Femur (tissue), 1 donor: Measurements from ENCODE around the gene NMD3.
"Not testable (repeated sequence)": the region's sequence is repeated elsewhere in the genome, so short reads cannot be mapped to it uniquely, and the experiment has no call there.

Source experiments
- DNase-seq: peaks from one replicate; pipeline ENCODE4 v3.0.0-alpha.2; 2017

NMD3 gene

GRCh38 chr3:161233557-161233956 lies 12.4 kb downstream of the NMD3 start:
- no peak for DNase-seq

GRCh38 chr3:161236240-161236639 lies 15.1 kb downstream of the NMD3 start:
- no peak for DNase-seq

GRCh38 chr3:161239700-161240099 lies 18.6 kb downstream of the NMD3 start:
- no peak for DNase-seq

DNA sequence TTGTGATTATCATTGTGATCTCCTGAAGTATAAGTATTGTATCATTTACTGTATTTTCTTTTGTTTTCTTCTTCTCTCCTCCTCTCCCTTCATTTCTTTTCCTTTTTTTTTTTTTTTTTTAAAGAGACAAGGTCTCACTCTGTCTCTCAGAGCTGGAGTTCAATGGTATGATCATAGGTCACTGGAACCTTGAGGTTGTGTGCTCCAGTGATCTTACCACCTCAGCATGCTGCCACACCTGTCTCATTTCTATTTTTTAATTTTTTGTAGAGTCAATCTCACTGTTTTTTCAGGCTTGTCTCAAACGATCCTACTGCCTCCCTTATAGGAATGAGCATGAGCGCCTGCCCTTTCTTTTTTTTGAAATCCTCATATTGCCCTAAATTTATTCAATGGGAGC lies 23.4 kb downstream of the NMD3 start:
- DNase-seq: no peak

GRCh38 chr3:161247049-161247448 lies 25.9 kb downstream of the NMD3 start:
- DNase-seq: no peak

DNA sequence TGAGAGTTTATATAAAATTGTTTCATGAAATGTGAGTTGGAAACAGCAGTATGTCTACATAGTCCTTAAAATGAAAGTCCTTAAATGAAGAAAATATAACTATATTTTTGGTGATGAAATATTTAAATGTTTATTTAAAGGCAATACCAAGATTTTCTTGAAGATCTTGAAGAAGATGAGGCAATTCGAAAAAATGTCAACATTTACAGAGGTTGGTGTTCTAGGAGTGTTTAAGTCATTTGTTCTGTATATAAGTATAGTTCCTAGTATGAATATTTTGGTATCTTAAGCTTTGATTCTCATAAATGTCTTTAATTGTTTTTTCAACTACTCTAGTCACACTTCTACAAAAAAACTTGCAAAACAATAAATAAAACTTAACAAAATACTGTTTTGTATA lies 29.0 kb downstream of the NMD3 start:
- DNase-seq: no peak

GRCh38 chr3:161251716-161252115 lies 30.6 kb downstream of the NMD3 start:
- no peak for DNase-seq

GRCh38 chr3:161252143-161252542 lies 31.0 kb downstream of the NMD3 start:
- no peak for DNase-seq

- DNase-seq: no peak
Measured at GRCh38 chr3:161253711-161254110, 32.6 kb downstream of the NMD3 start.

DNA sequence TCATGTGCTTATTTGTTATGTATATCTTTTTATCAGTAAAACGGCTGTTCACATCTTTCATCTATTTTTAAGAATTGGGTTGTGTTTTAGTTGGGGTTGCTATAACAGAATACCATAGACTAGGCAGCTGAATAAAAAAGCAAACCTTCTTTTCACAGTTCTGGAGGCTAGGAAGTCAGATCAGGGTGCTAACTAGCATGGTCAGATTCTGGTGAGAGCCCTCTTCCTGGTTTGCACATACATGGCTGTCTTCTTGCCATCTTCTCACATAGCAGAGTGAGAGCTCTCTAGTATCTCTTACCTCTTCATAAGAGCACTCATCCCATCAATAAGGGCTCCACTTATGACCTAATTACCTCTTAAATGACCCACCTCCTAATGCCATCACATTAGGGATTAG lies 33.8 kb downstream of the NMD3 start:
- no peak for DNase-seq

DNA sequence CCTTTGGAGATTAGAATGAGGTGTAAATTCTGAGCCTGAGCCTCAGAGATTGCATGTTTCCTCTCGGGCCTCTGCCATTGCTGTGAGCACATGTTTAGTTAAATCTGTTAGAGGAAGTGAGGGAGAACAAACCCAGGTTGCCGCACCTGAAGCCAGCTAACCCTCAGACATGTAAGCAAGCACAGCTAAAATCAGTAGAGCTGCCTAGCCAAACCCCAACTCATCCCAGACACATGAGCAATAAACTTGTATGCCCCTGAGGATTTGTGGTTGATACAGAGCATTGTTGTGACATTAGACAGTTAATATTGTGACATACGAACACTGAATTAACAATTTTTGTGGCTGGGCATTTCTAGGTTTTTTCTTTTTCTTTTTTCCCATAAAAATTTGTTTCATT lies 41.9 kb downstream of the NMD3 start:
- DNase-seq: no peak

GRCh38 chr3:161264852-161265251 lies 43.7 kb downstream of the NMD3 start:
- DNase-seq: no peak

DNA sequence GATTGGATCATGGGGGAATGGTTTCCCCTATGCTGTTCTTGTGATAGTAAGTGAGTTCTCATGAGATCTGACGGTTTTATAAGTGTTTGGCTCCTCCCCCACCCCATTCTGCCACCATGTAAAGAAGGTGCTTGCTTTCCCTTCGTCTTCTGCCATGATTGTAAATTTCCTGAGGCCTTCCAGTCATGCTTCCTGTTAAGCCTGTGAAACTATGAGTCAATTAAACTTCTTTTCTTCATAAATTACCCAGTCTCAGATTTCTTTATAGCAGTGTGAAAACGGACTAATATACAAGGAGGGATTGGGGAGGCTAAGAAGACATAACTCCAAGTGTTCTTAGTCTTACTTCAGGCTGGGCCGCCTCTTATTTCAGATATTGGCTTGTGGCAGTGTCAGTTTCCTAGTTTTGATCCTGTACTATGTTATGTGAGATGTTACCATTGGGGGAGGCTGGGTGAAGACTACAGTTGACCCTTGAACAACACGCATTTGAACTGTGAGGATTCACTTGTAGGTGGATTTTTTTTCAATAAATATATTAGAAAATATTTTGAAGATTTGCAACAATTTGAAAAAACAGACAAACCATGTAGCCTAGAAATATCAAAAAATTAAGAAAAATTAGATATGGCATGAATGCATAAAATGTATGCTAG lies 44.9 kb downstream of the NMD3 start:
- no peak for DNase-seq

DNA sequence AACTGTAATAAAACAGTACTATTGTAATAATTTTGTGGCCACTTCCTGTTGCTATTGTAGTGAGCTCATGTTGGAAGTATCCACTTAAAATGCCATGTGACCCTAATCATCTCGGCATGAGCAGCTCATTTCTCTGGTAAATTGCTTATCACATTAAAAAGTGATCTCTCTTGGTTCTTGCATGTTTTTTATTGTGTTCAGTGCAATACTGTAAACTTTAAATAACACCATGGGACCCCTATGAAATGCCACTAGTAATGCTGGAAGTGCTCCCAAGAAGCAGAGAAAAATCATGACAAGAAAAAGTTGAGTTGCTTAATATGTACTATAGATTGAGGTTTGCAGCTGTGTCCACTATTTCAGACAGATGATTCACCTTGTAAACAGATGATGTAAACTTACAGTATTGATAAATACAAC lies 45.6 kb downstream of the NMD3 start:
- no peak for DNase-seq

DNA sequence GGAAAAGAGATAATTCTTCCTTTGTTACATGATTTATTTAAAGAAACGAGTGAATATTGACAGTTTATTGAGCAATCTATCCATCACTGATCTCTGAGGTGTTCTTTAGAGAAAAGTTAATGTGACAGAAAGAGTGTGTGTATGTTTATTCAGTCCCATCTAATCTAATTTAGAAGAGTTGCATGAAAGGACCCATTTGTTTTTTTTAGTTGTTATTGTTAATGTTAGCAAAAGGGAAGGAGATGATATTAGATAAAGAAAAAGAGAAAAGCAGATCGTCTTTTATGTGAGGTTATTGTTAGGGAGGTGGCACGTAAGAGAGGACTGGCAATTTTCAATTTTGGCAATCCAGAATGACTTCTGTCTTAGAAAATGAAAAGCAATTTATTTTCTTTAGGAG lies 46.5 kb downstream of the NMD3 start:
- no peak for DNase-seq

DNA sequence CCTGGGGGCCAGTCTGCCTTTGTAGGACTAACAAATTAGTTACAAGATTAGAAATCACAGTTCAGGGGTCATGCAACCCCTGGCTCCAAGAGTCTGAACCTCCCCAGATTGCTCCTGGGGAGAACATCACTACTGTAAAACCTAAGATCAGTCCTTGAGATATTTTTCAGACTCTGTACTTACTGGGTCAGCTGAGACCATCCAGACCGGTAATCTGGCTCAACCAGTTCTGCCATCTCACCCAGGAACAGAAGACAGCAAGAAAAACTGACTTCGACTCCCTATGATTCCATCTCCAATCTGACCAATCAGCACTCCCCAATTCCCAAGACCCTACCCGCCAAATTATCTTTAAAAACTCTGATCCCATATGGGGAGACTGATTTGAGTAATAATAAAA lies 47.5 kb downstream of the NMD3 start:
- no peak for DNase-seq

DNA sequence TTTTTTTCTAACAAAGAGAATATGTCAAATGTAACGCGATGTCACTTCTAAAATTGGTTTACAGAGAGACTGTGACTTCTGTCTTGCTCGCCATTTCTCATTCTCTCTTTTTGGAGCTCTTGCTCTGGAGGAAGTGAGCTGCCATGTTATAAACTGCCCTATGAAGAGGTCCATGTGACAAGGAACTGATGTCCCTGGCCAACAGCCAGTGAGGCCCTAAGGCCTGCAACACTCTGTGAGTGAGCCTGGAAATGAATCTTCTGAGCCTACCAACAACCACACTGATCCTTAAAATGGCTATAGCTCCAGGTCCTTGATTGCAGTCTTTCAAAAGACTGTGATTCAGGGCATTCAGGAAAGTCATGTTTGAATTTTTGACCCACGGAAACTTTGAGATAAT lies 49.9 kb downstream of the NMD3 start:
- no peak for DNase-seq

DNA sequence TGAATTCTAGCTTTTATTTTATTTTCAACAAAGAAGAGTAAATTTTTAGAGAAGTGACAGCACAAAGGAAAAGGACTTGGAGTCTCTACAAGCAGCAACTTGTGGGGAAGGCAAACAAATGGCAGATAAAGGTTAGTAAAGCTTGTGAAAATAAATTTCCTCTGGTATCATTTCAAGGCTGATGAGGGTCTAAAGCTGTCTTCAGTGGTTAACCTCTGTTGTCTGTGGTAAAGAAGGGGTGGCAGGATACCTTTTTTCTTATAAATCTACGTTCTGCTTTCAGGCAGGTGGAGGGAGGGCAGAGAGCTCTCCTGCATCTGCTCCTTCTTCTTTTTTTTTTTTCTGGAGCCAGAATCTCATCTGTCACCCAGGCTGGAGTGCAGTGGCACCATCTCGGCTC lies 50.5 kb downstream of the NMD3 start:
- DNase-seq: no peak

- no peak for DNase-seq
Measured at GRCh38 chr3:161272524-161272923, 51.4 kb downstream of the NMD3 start.

GRCh38 chr3:161273589-161274218 lies 52.6 kb downstream of the NMD3 start:
- no peak for DNase-seq

- no peak for DNase-seq
Measured at GRCh38 chr3:161274691-161275298, 53.7 kb downstream of the NMD3 start.

DNA sequence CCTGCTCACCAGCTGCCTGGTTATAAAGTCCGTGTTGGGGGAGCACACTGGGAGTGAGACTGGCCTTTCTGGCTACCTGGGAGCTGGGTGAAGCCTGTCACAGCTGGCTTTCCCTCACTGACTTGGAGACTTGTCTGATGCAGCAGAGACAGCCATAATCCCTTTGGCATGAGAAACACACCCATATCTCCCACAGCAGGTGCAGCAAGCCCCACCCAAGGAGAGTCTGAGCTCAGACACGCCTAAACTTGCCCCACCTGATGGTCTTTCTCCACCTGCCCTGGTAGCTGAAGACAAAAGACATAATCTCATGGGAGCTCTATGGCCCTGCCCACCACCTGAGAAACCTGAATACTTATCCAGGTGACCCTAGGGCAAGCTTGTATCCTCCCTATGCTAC lies 54.8 kb downstream of the NMD3 start:
- DNase-seq: no peak

GRCh38 chr3:161282387-161282786 lies 61.3 kb downstream of the NMD3 start:
- not testable (repeated sequence) for DNase-seq

- no peak for DNase-seq
Measured at GRCh38 chr3:161284989-161285388, 63.9 kb downstream of the NMD3 start.

DNA sequence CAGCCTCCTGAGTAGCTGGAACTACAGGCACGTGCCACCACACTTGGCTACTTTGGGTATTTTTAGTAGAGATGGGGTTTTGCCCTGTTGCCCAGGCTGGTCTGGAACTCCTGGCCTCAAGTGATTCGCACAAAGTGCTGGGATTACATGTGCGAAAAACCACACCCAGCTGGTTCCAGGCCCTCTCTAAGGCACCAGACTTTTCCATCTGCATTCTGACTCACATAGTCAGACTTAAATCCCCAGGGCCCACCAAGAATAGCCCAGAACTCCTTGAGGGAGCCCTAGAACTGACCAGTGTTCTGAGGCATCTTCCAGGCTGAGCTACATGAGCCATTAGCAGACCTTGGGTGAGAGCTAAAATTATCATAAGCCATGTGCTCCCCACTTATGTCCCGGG lies 68.1 kb downstream of the NMD3 start:
- DNase-seq: no peak
